Activated T-helper 1 cell treated with anti-CD3 and anti-CD28 coated beads, Interleukin-2, amount 50 U/mL, for 16 hours (primary cell): Measurements from ENCODE around the gene IFNA14.
"Not testable (repeated sequence)": the region's sequence is repeated elsewhere in the genome, so short reads cannot be mapped to it uniquely, and the experiment has no call there.

ENCODE experiments used
- DNase-seq, 2 donors: peaks; one replicate each; pipeline ENCODE4 v3.0.0-alpha.2; 2020; ENCODE audit warnings: low read depth in 1 of 2, low spot score in 1 of 2

The IFNA14 gene

DNA sequence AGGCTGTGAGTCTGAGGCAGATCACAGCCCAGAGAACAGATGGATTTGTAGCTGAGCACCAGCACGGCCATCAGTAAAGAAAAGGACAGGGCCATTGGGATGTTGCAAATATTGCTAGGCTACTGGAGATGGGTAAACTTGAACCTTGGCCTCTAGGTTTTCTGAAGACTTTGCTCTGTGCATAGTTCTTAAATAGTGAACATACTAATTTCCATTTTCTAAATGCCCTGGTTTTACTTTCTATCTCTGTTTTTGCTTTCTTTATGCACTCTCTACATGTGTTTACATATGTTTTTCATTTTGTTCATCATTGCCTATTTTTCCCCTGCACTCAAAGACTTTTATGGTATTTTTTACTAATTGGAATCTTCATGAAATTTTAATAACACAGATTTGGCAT is 22.6 kb downstream of the IFNA14 start, which contains the start of gene IFNA16:
TSS of gene IFNA16 (minus strand) at position 101 of the 400 bp plus-strand sequence. CDS start at position 95, 6 bp downstream.
- DNase-seq: not testable (repeated sequence)

DNA sequence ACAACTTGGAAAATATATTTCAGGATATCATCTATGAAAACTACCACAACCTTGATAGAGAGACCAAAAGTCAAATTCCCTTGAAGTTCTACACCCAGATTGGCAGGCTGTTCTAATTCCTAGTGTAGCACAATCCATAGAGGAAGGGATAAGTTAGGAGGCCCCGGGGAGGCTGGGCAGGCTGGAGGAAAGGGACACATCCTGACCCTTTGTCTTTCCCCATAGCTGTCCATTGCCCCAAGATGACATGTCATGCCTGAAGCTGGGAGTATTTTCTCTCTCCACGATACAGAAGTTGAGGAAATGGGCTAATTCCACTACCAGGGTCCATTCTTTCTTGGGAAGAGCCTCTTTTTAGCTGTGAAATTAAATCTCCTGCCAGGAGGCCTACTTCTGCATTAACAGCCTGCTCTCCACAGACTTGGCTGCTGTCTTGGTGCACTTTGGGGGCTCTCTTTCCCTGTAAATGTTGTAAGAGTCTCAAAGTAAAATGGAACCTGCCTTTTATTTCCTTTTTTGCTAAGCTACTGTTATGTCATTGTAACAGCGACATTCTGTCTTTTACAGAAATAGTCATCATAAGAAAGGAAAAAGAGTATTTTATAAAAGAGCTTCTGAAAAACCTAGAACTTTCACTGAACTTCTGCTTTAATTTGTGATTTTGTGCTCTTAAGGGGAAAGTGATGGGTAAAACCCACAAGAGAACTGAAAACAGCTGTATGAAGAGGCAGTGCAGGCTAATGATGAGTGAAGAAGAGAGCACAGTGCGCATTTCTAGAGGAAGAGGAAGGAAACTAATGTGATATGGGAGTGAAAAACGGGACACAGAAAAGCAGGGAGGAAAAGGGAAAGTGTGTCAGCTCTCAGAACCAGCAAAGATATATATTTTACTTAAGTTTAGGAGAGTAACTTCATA is 26.1 kb downstream of the IFNA14 start:
- not testable (repeated sequence) for DNase-seq

DNA sequence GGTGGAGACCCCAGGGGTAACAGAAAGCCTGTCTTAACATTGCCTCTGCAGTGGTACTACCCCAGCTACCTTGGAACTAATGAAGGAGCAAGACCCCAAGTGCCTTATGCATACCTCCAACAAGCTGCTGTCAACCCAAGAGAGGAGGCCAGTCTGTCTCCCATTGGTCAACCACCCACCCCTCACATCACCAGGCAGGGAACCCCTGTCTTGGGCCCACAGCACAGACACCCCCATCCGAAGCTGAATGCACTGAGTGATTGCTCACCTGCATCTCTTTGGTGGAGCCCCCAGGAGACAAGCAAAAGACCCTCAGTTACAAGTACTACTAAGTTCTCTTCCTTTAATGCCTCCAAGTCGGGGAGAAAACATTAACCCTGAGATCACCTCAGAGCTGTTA is 27.6 kb downstream of the IFNA14 start:
- not testable (repeated sequence) for DNase-seq

DNA sequence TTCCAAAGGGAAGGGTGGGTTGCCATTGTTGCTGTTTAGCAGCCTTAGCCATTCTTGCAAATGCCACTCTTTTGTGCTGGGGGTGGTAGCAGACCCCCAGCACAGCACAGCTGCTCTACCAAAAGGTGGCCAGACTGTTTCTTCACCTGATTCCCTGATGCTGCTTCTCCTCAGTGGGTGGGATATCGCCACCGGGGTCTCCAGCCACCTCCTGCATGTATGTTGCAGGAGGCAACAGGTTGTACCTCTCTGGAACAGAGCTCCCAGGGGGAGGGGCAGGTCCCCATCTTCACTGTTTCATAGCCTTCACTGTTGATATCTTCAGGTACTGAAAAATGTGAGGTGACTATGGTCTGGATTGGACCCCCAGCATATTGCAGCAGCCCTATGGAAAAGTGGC is 29.0 kb downstream of the IFNA14 start:
- not testable (repeated sequence) for DNase-seq

DNA sequence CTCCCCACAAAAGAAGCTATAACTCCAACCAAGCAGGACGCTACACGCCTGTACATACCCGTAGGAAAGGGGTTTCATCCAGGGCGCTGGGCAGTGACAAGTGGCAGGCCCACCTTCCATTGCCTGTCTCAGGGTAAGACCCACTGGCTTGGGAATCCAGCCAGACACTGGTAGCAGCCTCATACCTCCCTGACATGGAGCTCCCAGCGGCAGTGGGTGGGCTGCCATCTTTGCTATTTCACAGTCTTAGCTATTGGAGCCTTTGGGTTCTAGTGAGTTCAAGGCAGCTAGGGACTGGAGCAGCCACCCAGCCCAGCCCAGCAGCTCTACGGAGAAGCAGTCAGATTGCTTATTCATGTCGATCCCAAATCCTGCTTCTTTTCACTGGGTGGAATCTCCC is 29.5 kb downstream of the IFNA14 start:
- DNase-seq: no peak

DNA sequence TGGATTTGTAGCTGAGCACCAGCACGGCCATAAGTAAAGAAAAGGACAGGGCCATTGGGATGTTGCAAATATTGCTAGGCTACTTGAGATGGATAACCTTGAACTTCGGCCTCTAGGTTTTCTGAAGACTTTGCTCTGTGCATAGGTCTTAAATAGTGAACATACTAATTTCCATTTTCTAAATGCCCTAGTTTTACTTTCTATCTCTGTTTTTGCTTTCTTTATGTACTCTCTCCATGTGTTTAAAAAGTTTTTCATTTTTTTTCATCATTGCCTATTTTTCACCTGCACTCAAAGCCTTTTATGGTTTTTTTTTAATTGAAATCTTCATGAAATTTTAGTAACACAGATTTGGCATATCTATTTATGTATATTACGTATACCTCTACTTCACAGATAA is 32.8 kb downstream of the IFNA14 start, which contains the start of gene IFNA10:
TSS of gene IFNA10 (minus strand) at position 101 of the 400 bp plus-strand sequence. CDS start at position 55, 46 bp downstream.
- not testable (repeated sequence) for DNase-seq

DNA sequence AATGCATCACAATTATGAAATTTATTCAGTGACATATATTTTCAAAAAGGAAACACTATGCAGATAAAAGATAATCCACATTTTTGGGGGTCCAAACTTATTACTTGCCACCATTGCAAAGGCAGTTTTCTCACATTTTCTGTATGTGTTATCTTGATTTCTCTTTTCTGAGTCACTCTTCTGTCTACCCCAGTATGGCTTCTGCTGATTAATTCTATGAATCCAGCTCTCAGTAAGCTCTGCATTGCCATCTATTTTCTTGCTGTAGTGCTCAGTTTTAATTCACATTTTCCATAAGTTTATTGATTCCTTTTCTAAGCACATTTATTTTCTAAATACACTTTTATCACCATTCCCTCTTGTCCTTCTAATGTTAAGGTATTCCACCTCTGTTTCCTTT is 34.6 kb downstream of the IFNA14 start:
- no peak for DNase-seq

DNA sequence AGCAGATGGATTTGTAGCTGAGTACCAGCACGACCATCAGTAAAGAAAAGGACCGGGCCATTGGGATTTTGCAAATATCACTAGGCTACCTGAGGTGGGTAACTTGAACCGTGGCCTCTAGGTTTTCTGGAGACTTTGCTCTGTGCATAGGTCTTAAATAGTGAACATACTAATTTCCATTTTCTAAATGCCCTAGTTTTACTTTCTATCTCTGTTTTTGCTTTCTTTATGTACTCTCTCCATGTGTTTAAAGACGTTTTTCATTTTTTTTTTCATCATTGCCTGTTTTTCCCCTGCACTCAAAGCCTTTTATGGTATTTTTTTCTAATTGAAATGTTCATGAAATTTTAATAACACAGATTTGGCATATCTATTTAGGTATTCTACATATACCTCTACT is 37.7 kb downstream of the IFNA14 start, which contains the start of gene IFNA7:
TSS of gene IFNA7 (minus strand) at position 101 of the 400 bp plus-strand sequence. CDS start at position 61, 40 bp downstream.
- not testable (repeated sequence) for DNase-seq

DNA sequence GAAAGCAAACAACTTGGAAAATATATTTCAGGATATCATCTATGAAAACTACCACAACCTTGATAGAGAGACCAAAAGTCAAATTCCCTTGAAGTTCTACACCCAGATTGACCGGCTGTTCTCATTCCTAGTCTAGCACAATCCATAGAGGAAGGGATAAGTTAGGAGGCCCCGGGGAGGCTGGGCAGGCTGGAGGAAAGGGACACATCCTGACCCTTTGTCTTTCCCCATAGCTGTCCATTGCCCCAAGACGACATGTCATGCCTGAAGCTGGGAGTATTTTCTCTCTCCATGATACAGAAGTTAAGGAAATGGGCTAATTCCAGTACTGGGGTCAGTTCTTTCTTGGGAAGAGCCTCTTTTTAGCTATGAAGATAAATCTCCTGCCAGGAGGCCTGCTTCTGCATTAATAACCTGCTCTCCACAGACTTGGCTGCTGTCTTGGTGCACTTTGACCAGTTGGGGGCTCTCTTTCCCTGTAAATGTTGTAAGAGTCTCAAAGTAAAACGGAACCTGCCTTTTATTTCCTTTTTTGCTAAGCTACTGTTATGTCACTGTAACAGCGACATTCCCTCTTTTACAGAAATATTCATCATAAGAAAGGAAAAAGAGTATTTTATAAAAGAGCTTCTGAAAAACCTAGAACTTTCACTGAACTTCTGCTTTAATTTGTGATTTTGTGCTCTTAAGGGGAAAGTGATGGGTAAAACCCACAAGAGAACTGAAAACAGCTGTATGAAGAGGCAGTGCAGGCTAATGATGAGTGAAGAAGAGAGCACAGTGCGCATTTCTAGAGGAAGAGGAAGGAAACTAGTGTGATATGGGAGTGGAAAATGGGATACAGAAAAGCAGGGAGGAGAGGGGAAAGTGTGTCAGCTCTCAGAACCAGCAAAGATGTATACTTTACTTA is 44.7 kb downstream of the IFNA14 start:
- DNase-seq: not testable (repeated sequence)
